Activated naive CD4-positive, alpha-beta T cell treated with anti-CD3 and anti-CD28 coated beads, Interleukin-2, amount 50 U/mL, for 72 hours (primary cell): ENCODE results near the gene ASB2. TPM values are rescaled to one million over a fixed set of nuclear protein-coding genes. Genes with fewer than 3 reads are reported as not detected.

Experiments used
- ATAC-seq, 2 donors: fragments of 150-1000 bp; cut with Tn5 transposase; 2 replicates each; pipeline ENCODE4 v1.10.0; 2021; ENCODE audit warnings: mild to moderate bottlenecking in 2 of 2, moderate library complexity in 2 of 2
- DNase-seq, 2 donors: peaks; one replicate each; pipeline ENCODE4 v3.0.0; 2021 to 2022; ENCODE audit warnings: low spot score in 2 of 2
- H3K27ac Mint-ChIP-seq, 2 donors: one replicate each; pipeline ENCODE4 v1.8.0; 2022; ENCODE audit warnings: mild to moderate bottlenecking in 2 of 2, mixed read lengths in 2 of 2
- H3K36me3 Mint-ChIP-seq, 2 donors: one replicate each; pipeline ENCODE4 v1.8.0; 2022; ENCODE audit warnings: mixed read lengths in 2 of 2
- H3K9me3 Mint-ChIP-seq, 2 donors: one replicate each; pipeline ENCODE4 v1.8.0; 2022; ENCODE audit warnings: mixed read lengths in 2 of 2
- total RNA-seq, 2 donors: library from RNA; stranded (reverse); gene quantifications; one replicate each; pipeline ENCODE4 v1.2.3, GENCODE V29; 2022

The ASB2 gene
- total RNA-seq, 2 donors from 2014 or later = 12.9 to 50.0 TPM

DNA sequence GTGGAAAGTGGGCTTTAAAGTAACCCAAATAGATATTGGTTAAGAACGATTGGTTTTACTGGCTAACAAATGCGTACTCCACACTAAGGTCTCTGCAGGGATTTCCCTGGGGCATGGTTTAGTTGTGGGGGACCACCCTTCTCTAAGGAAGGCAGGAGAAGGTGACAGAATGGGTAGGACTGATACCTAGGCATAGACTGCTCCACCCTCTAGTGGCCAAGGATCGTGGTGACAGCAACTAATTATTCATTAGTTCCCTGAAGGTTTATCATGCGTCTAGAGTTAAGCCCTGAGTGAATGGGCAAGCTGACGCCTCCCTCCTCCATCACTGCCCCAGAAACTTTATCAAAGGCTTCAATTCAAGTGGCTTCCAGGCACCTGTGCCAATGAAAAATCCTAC is 40.1 kb downstream of the ASB2 start:
- no peaks in the 10 kb centered on the region for H3K9me3 Mint-ChIP-seq
- no peak overlapping the region for H3K27ac Mint-ChIP-seq
- no peak for DNase-seq
- H3K36me3 Mint-ChIP-seq = peaks cover 0 to 19% of the 10 kb centered on the region in 2 donors
- ATAC-seq = no peak

- H3K36me3 Mint-ChIP-seq = peaks cover 0 to 10% of the 10 kb centered on the region in 2 donors
- no peaks in the 10 kb centered on the region for H3K9me3 Mint-ChIP-seq
- ATAC-seq = no peak
- DNase-seq = no peak
- H3K27ac Mint-ChIP-seq = no peak overlapping the region
Measured at GRCh38 chr14:93935213-93935612, 41.2 kb downstream of the ASB2 start.

- Mint-ChIP-seq H3K27ac (no peak overlapping the region), H3K9me3 (no peaks in the 10 kb centered on the region), H3K36me3 (peaks cover 0 to 7% of the 10 kb centered on the region in 2 donors)
- ATAC-seq = no peak
- no peak for DNase-seq
Measured at GRCh38 chr14:93932642-93933041, 43.7 kb downstream of the ASB2 start.

GRCh38 chr14:93930989-93931307 is 45.4 kb downstream of the ASB2 start:
- H3K36me3 Mint-ChIP-seq = no peaks in the 10 kb centered on the region
- DNase-seq (no peak), ATAC-seq (no peak)
- H3K27ac Mint-ChIP-seq = no peak overlapping the region
- no peaks in the 10 kb centered on the region for H3K9me3 Mint-ChIP-seq

- Mint-ChIP-seq H3K36me3 (no peaks in the 10 kb centered on the region), H3K9me3 (no peaks in the 10 kb centered on the region), H3K27ac (no peak overlapping the region)
- DNase-seq (no peak), ATAC-seq (peak in 1 of 2 donors; percentile 86)
Measured at GRCh38 chr14:93930296-93930988, 45.9 kb downstream of the ASB2 start.

- Mint-ChIP-seq H3K27ac (no peak overlapping the region), H3K36me3 (no peaks in the 10 kb centered on the region), H3K9me3 (no peaks in the 10 kb centered on the region)
- no peak for ATAC-seq
- DNase-seq = no peak
Measured at GRCh38 chr14:93929657-93930056, 46.7 kb downstream of the ASB2 start.

- DNase-seq (no peak), ATAC-seq (no peak)
- Mint-ChIP-seq H3K9me3 (no peaks in the 10 kb centered on the region), H3K36me3 (no peaks in the 10 kb centered on the region), H3K27ac (peak overlapping the region in 1 of 2 donors; percentile 44)
Measured at GRCh38 chr14:93929048-93929535, 47.3 kb downstream of the ASB2 start.

DNA sequence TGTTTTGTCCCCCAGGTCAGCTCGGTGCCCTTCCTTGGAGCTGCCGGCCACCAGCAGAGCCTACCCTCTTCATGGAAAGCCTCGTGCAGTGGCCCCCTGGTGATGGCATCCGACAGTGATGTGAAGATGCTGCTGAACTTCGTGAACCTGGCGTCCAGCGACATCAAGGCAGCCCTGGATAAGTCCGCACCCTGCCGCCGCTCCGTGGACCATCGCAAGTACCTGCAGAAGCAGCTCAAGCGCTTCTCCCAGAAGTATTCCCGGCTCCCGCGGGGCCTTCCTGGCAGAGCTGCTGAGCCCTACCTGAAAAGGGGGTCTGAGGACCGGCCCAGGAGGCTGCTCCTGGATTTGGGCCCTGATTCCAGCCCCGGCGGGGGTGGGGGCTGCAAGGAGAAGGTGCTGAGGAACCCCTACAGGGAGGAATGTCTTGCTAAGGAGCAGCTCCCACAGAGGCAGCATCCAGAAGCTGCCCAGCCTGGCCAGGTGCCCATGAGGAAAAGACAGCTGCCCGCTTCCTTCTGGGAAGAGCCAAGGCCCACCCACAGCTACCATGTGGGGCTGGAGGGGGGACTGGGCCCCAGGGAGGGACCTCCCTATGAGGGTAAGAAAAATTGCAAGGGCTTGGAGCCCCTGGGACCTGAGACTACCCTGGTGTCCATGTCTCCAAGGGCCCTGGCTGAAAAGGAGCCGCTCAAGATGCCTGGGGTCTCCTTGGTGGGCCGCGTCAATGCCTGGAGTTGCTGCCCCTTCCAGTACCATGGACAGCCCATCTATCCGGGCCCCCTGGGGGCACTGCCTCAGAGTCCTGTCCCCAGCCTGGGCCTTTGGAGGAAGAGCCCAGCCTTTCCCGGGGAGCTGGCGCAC is 48.0 kb downstream of the ASB2 start:
- H3K36me3 Mint-ChIP-seq = no peaks in the 10 kb centered on the region
- H3K9me3 Mint-ChIP-seq = no peaks in the 10 kb centered on the region
- no peak overlapping the region for H3K27ac Mint-ChIP-seq
- no peak for DNase-seq
- no peak for ATAC-seq

DNA sequence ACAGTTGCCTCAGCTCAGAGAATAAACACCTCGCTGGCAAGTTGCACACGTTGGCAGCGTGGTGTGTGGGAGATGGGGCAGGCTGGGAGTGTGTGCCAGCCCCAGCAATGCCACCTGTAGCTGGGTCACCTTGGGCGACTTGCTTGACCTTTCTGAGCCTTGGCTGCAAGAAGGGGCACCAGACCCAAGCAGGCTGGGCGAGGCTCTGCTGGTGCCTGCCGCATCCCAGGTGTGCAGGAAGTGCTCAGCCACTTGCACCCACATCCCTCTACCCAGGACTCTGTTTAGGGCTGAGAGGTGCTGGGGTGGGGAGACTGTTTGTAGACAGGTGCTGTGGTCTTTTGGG is 48.6 kb downstream of the ASB2 start:
- no peak for ATAC-seq
- Mint-ChIP-seq H3K9me3 (no peaks in the 10 kb centered on the region), H3K27ac (no peak overlapping the region), H3K36me3 (no peaks in the 10 kb centered on the region)
- DNase-seq = no peak

GRCh38 chr14:93926873-93927799 is 49.2 kb downstream of the ASB2 start, which contains the start of gene FAM181A:
Gene FAM181A (plus strand): TSS chr14:93927344. CDS start chr14:93928286, 942 bp downstream.
- DNase-seq = no peak
- no peak for ATAC-seq
- Mint-ChIP-seq H3K9me3 (no peaks in the 10 kb centered on the region), H3K27ac (no peak within 1 kb of the TSS), H3K36me3 (no peaks in the 10 kb centered on the region)

- DNase-seq (no peak), ATAC-seq (no peak)
- H3K36me3 Mint-ChIP-seq = no peaks in the 10 kb centered on the region
- H3K27ac Mint-ChIP-seq = no peak overlapping the region
- H3K9me3 Mint-ChIP-seq = no peaks in the 10 kb centered on the region
Measured at GRCh38 chr14:93926245-93926872, 50.0 kb downstream of the ASB2 start.

- DNase-seq (no peak), ATAC-seq (no peak)
- no peak overlapping the region for H3K27ac Mint-ChIP-seq
- no peaks in the 10 kb centered on the region for H3K36me3 Mint-ChIP-seq
- no peaks in the 10 kb centered on the region for H3K9me3 Mint-ChIP-seq
Measured at GRCh38 chr14:93925374-93925895, 50.9 kb downstream of the ASB2 start.

DNA sequence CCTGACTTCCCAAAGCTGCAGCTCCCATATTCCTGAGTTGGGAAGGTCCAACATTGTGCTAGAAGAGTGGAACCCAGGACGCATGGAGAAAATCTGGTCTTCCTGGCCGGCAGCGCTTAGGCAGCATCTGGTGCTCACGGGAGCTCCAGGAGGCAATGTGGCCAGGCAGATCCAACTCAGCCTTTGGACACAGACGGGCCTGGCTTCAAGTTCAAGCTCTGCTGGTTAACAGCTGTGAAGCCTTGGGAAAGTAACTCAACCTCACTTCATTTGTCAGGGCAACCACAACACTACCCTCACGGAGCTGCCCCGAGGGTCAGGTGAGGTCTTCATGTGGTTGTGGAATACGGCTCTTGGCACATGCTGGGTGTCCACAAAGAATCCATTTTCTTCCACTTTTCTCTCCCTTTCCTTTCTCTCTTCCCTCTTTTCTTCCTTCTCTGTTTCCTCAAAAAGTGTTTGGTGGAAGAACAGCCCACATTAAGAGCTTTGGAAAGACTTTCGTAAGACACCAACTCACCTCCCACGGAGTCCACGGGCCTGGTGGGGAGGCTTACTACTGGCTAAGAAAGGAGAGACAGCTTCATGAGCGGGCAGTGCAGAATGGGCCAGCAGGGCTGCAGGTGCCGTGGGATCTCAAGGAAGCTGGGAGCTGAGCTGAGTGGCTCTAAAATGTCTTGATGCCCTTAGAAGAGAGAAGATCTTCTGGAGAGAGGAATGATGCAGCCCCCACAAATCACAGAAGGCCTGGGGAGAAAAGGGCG is 51.6 kb downstream of the ASB2 start:
- Mint-ChIP-seq H3K9me3 (peaks cover 1 to 3% of the 10 kb centered on the region in 2 donors), H3K27ac (no peak overlapping the region), H3K36me3 (peaks cover 0 to under 1% of the 10 kb centered on the region in 2 donors)
- DNase-seq (no peak), ATAC-seq (no peak)

DNA sequence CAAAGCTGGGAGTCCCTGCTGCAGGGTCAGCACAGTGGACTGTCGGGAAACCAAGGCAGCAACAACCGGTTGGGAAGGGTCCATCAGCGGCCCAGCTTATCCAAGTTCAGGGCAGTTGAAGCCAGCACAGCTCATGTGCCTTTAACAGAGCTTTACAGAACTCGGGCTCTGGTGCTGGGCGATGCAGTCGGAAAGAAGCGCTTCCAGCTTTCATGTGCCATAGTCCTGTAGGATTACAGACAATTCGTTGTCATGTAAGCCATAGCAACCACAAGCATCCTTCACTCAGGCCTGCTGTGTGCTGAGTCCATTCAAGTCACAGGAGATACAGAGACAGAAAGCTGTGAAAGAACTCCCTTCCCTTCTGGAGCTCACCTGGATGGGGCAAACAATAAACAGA is 52.7 kb downstream of the ASB2 start:
- H3K36me3 Mint-ChIP-seq = peaks cover 0 to 4% of the 10 kb centered on the region in 2 donors
- peaks cover 5 to 6% of the 10 kb centered on the region in 2 donors for H3K9me3 Mint-ChIP-seq
- no peak for ATAC-seq
- H3K27ac Mint-ChIP-seq = no peak overlapping the region
- no peak for DNase-seq

GRCh38 chr14:93921001-93921806 is 55.2 kb downstream of the ASB2 start:
- Mint-ChIP-seq H3K36me3 (peaks cover 0 to 4% of the 10 kb centered on the region in 2 donors), H3K27ac (no peak overlapping the region), H3K9me3 (peaks cover 5 to 9% of the 10 kb centered on the region in 2 donors)
- DNase-seq (no peak), ATAC-seq (no peak)
